CD4-positive, alpha-beta T cell treated with Interferon gamma for 1 hour (primary cell): ENCODE results near the gene TCTN2.
A peak's percentile ranks its signal among the peaks of the same experiment; 100 is the strongest.

Source experiments
- DNase-seq: peaks from one replicate; pipeline ENCODE4 v3.0.0-alpha.2; 2020

Gene TCTN2

GRCh38 chr12:123690191-123690840 is 19.4 kb downstream of the TCTN2 start:
- no peak for DNase-seq

GRCh38 chr12:123696207-123696606 is 25.3 kb downstream of the TCTN2 start:
- DNase-seq: no peak

- no peak for DNase-seq
Measured at GRCh38 chr12:123696646-123697045, 25.7 kb downstream of the TCTN2 start.

GRCh38 chr12:123705935-123706334 is 35.0 kb downstream of the TCTN2 start:
- DNase-seq: no peak

GRCh38 chr12:123707466-123707865 is 36.6 kb downstream of the TCTN2 start:
- no peak for DNase-seq

- DNase-seq: no peak
Measured at GRCh38 chr12:123712780-123713319, 41.9 kb downstream of the TCTN2 start.

- no peak for DNase-seq
Measured at GRCh38 chr12:123713398-123713797, 42.5 kb downstream of the TCTN2 start.

- DNase-seq: no peak
Measured at GRCh38 chr12:123713823-123714585, 43.1 kb downstream of the TCTN2 start.

- DNase-seq: no peak
Measured at GRCh38 chr12:123715195-123715594, 44.3 kb downstream of the TCTN2 start.

- no peak for DNase-seq
Measured at GRCh38 chr12:123717350-123717749, 46.4 kb downstream of the TCTN2 start.

GRCh38 chr12:123720141-123720814 is 49.4 kb downstream of the TCTN2 start:
- DNase-seq: no peak

GRCh38 chr12:123721245-123721644 is 50.3 kb downstream of the TCTN2 start:
- no peak for DNase-seq

GRCh38 chr12:123723011-123723410 is 52.1 kb downstream of the TCTN2 start:
- DNase-seq: no peak

GRCh38 chr12:123723765-123724164 is 52.9 kb downstream of the TCTN2 start:
- no peak for DNase-seq

- DNase-seq: no peak
Measured at GRCh38 chr12:123726244-123726643, 55.3 kb downstream of the TCTN2 start.

GRCh38 chr12:123726962-123727361 is 56.0 kb downstream of the TCTN2 start:
- no peak for DNase-seq

- no peak for DNase-seq
Measured at GRCh38 chr12:123727878-123728277, 57.0 kb downstream of the TCTN2 start.

- DNase-seq: no peak
Measured at GRCh38 chr12:123731596-123731995, 60.7 kb downstream of the TCTN2 start.

GRCh38 chr12:123732251-123732650 is 61.3 kb downstream of the TCTN2 start:
- no peak for DNase-seq

- no peak for DNase-seq
Measured at GRCh38 chr12:123733229-123733628, 62.3 kb downstream of the TCTN2 start.

GRCh38 chr12:123734268-123734667 is 63.4 kb downstream of the TCTN2 start:
- no peak for DNase-seq

- DNase-seq: peak; percentile 24
Measured at GRCh38 chr12:123741937-123742572, 71.1 kb downstream of the TCTN2 start.

- DNase-seq: peak; percentile 11
Measured at GRCh38 chr12:123743002-123743401, 72.1 kb downstream of the TCTN2 start.
